ENCODE results near the gene BLID. TPM values are rescaled to one million over a fixed set of nuclear protein-coding genes. Genes with fewer than 3 reads are reported as not detected.

The BLID gene
- total RNA-seq, 2 experiments from 2014 or later: not detected

GRCh38 chr11:122097419-122098001 is 18.5 kb downstream of the BLID start:
- H3K27ac Mint-ChIP-seq: no peak overlapping the region
- H3K36me3 Mint-ChIP-seq (ENCODE audit: low read depth): no peaks in the 10 kb centered on the region
- H3K9me3 Mint-ChIP-seq: no peaks in the 10 kb centered on the region
- no peak for DNase-seq
- H3K27me3 Mint-ChIP-seq: peaks cover 24% of the 10 kb centered on the region
- no peak overlapping the region for H3K4me3 Mint-ChIP-seq
- ChIA-PET CTCF (interaction anchor here (1.0 kb wide), 1 partner anchor 11 kb away, joined by 4 read pairs; no protein-coding TSS in a partner anchor), POLR2A (no interaction called here)
- peaks cover 6% of the 10 kb centered on the region for H3K4me1 Mint-ChIP-seq

DNA sequence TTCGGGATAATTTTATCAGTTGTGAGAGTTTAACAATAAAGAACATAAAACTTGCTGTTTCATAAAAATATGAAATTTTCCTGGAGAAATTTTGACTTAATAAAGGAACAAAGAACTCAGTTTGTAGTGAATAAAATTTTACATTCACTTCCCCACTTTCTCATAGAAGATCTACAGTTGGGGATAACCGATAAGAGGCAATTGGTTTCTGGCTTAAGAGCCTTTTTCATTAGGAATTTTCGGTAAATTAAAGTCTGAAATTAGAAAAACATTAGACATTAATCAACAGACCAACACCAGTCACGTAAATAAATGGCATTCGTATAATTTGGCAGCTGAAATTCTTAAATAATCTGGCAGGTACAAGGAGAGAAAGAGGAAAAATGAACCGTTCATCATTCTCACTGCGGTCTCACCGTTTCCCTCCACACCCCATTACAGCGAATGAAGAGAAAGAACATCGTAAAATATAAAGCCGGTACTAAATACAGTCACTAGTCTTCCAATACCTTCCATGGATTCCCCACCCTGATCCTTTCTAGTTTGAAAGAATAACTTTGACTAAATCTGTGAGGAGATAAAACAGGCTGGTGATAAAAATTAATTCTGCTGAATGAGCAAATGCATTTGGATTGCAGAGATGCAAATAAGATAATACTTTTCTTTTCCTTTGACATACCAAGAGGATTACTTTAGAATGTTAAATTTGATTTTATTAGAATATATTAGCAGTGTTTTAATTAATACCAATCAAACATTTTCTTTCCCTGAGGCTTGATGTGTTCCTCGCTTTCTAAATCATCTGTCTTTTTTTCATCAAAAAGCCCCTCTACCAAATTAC is 19.5 kb downstream of the BLID start:
- DNase-seq: no peak
- no peaks in the 10 kb centered on the region for H3K36me3 Mint-ChIP-seq (ENCODE audit: low read depth)
- CTCF ChIA-PET: interaction anchor here (1.0 kb wide), 1 partner anchor 12 kb away, joined by 4 read pairs; no protein-coding TSS in a partner anchor
- POLR2A ChIA-PET: no interaction called here
- H3K9me3 Mint-ChIP-seq: no peaks in the 10 kb centered on the region
- H3K4me3 Mint-ChIP-seq: no peak overlapping the region
- H3K4me1 Mint-ChIP-seq: peaks cover 6% of the 10 kb centered on the region
- peaks cover 24% of the 10 kb centered on the region for H3K27me3 Mint-ChIP-seq
- H3K27ac Mint-ChIP-seq: no peak overlapping the region

GRCh38 chr11:122095681-122096262 is 20.2 kb downstream of the BLID start:
- no peak for DNase-seq
- CTCF ChIA-PET: no interaction called here

GRCh38 chr11:122094836-122095235 is 21.2 kb downstream of the BLID start:
- Mint-ChIP-seq H3K4me3 (no peak overlapping the region), H3K27me3 (peaks cover 21% of the 10 kb centered on the region), H3K27ac (no peak overlapping the region), H3K4me1 (no peaks in the 10 kb centered on the region), H3K36me3 (ENCODE audit: low read depth) (no peaks in the 10 kb centered on the region), H3K9me3 (no peaks in the 10 kb centered on the region)
- CTCF ChIA-PET: no interaction called here
- no peak for DNase-seq
- POLR2A ChIA-PET: no interaction called here

More at GRCh38 chr11:122095681-122096262, 20.2 kb downstream of the BLID start:
- Mint-ChIP-seq H3K27me3 (peaks cover 25% of the 10 kb centered on the region), H3K36me3 (ENCODE audit: low read depth) (no peaks in the 10 kb centered on the region), H3K4me3 (no peak overlapping the region), H3K9me3 (no peaks in the 10 kb centered on the region), H3K4me1 (peaks cover 4% of the 10 kb centered on the region), H3K27ac (no peak overlapping the region)
- POLR2A ChIA-PET: no interaction called here

GRCh38 chr11:122093731-122094275 is 22.2 kb downstream of the BLID start:
- Mint-ChIP-seq H3K4me1 (no peaks in the 10 kb centered on the region), H3K36me3 (ENCODE audit: low read depth) (no peaks in the 10 kb centered on the region), H3K4me3 (no peak overlapping the region), H3K27ac (no peak overlapping the region), H3K27me3 (peaks cover 13% of the 10 kb centered on the region), H3K9me3 (no peaks in the 10 kb centered on the region)
- POLR2A ChIA-PET: no interaction called here
- DNase-seq: no peak
- CTCF ChIA-PET: no interaction called here

- no peak overlapping the region for H3K27ac Mint-ChIP-seq
- no peaks in the 10 kb centered on the region for H3K36me3 Mint-ChIP-seq (ENCODE audit: low read depth)
- CTCF ChIA-PET: no interaction called here
- H3K4me1 Mint-ChIP-seq: no peaks in the 10 kb centered on the region
- peaks cover 2% of the 10 kb centered on the region for H3K27me3 Mint-ChIP-seq
- H3K9me3 Mint-ChIP-seq: no peaks in the 10 kb centered on the region
- H3K4me3 Mint-ChIP-seq: no peak overlapping the region
- POLR2A ChIA-PET: no interaction called here
- no peak for DNase-seq
Measured at GRCh38 chr11:122091835-122092234, 24.2 kb downstream of the BLID start.

GRCh38 chr11:122089111-122089510 is 26.9 kb downstream of the BLID start:
- POLR2A ChIA-PET: no interaction called here
- Mint-ChIP-seq H3K27me3 (peaks cover 2% of the 10 kb centered on the region), H3K27ac (no peak overlapping the region), H3K4me1 (no peaks in the 10 kb centered on the region), H3K9me3 (no peaks in the 10 kb centered on the region), H3K36me3 (ENCODE audit: low read depth) (no peaks in the 10 kb centered on the region), H3K4me3 (no peak overlapping the region)
- CTCF ChIA-PET: no interaction called here
- DNase-seq: no peak

DNA sequence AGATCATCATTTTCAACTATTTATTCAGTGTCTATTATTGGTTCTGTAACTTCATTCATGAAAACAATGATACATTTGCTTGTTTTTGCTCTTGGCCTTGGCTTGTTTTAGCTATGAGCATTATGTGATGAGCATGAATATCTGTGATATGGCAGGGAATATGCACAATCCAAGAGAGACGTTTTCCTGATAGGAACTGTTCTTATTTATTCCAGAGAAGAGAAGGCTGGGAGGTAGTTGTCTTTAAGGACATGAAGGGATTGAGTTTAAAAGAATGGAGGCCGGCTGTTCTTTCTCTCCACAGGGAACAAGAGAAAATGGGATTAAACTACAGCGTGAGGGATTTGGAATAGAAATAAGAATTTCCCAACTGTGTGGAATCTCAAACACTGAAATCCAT is 30.3 kb downstream of the BLID start:
- Mint-ChIP-seq H3K27ac (no peak overlapping the region), H3K36me3 (ENCODE audit: low read depth) (no peaks in the 10 kb centered on the region), H3K27me3 (peaks cover 1% of the 10 kb centered on the region), H3K9me3 (no peaks in the 10 kb centered on the region), H3K4me1 (no peaks in the 10 kb centered on the region), H3K4me3 (no peak overlapping the region)
- DNase-seq: no peak
- CTCF ChIA-PET: no interaction called here
- POLR2A ChIA-PET: no interaction called here

GRCh38 chr11:122085264-122085663 is 30.8 kb downstream of the BLID start:
- Mint-ChIP-seq H3K27me3 (no peaks in the 10 kb centered on the region), H3K36me3 (ENCODE audit: low read depth) (no peaks in the 10 kb centered on the region), H3K27ac (no peak overlapping the region), H3K4me3 (no peak overlapping the region), H3K4me1 (no peaks in the 10 kb centered on the region), H3K9me3 (no peaks in the 10 kb centered on the region)
- DNase-seq: no peak
- ChIA-PET POLR2A (no interaction called here), CTCF (no interaction called here)

- DNase-seq: no peak
- Mint-ChIP-seq H3K9me3 (no peaks in the 10 kb centered on the region), H3K4me3 (no peak overlapping the region), H3K4me1 (no peaks in the 10 kb centered on the region), H3K36me3 (ENCODE audit: low read depth) (no peaks in the 10 kb centered on the region), H3K27ac (no peak overlapping the region), H3K27me3 (no peaks in the 10 kb centered on the region)
- ChIA-PET CTCF (no interaction called here), POLR2A (no interaction called here)
Measured at GRCh38 chr11:122082205-122082604, 33.8 kb downstream of the BLID start.

DNA sequence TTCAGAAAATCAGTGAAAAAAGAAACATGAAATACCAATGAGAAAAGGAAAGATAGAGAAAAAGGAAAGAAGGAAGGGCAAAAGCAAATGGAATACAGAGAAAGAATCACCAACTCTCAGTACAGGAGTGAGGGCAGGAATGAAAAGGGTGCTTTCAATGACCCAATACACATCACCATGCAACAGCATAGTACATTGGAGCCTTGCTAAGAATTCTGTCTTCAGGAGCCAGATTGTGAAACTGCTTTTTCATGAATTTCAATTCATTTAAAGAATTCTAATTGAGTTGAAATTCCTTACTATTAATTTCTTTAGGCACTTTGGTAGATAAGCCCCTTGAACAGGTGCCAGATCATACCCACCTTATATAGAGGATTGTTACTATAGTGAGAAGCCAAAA is 34.9 kb downstream of the BLID start:
- Mint-ChIP-seq H3K4me1 (no peaks in the 10 kb centered on the region), H3K4me3 (no peak overlapping the region), H3K27ac (no peak overlapping the region), H3K36me3 (ENCODE audit: low read depth) (no peaks in the 10 kb centered on the region), H3K9me3 (no peaks in the 10 kb centered on the region), H3K27me3 (no peaks in the 10 kb centered on the region)
- CTCF ChIA-PET: no interaction called here
- DNase-seq: no peak
- POLR2A ChIA-PET: no interaction called here

- Mint-ChIP-seq H3K4me1 (no peaks in the 10 kb centered on the region), H3K36me3 (ENCODE audit: low read depth) (no peaks in the 10 kb centered on the region), H3K4me3 (no peak overlapping the region), H3K9me3 (no peaks in the 10 kb centered on the region), H3K27ac (no peak overlapping the region), H3K27me3 (no peaks in the 10 kb centered on the region)
- CTCF ChIA-PET: no interaction called here
- no peak for DNase-seq
- POLR2A ChIA-PET: no interaction called here
Measured at GRCh38 chr11:122077459-122077858, 38.6 kb downstream of the BLID start.

DNA sequence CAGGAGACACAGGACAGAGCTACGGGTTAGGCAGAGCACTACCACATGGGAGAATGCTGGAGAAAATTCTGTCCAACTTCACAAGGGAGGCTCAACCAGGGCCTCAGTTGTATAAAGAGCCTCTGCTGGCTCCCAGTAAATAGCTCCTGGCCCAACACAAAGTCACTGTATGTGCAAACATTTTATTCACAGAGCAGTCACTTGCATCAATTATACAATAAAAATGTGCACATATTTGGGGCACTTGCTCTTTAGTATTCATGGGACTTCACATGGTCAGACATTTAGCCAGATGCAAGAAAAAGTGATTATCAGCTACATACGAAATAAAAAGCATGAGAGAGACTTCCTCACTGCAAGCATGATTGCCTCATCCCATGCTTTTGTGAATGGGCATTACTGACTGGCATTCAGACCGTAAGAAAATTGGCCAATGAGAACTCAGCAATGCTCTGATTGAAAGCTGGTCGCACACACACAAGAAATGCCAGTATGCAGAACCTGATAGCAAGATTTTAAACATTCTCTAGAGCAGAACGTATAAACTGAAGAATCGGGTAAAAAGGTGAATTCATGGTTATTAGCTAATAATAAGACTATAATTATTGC is 39.4 kb downstream of the BLID start:
- no peak overlapping the region for H3K27ac Mint-ChIP-seq
- ChIA-PET POLR2A (no interaction called here), CTCF (no interaction called here)
- no peaks in the 10 kb centered on the region for H3K36me3 Mint-ChIP-seq (ENCODE audit: low read depth)
- no peak overlapping the region for H3K4me3 Mint-ChIP-seq
- no peak for DNase-seq
- no peaks in the 10 kb centered on the region for H3K9me3 Mint-ChIP-seq
- no peaks in the 10 kb centered on the region for H3K4me1 Mint-ChIP-seq
- H3K27me3 Mint-ChIP-seq: no peaks in the 10 kb centered on the region
